Measurements from ENCODE around the gene UBXN1. TPM values are rescaled to one million over a fixed set of nuclear protein-coding genes. Genes with fewer than 3 reads are reported as not detected.
A peak's percentile ranks its signal among the peaks of the same experiment; 100 is the strongest.
"Not testable (repeated sequence)": the region's sequence is repeated elsewhere in the genome, so short reads cannot be mapped to it uniquely, and the experiment has no call there.

Gene UBXN1
- polyA plus RNA-seq, 3 donors = 151 to 204 (median 191) TPM

DNA sequence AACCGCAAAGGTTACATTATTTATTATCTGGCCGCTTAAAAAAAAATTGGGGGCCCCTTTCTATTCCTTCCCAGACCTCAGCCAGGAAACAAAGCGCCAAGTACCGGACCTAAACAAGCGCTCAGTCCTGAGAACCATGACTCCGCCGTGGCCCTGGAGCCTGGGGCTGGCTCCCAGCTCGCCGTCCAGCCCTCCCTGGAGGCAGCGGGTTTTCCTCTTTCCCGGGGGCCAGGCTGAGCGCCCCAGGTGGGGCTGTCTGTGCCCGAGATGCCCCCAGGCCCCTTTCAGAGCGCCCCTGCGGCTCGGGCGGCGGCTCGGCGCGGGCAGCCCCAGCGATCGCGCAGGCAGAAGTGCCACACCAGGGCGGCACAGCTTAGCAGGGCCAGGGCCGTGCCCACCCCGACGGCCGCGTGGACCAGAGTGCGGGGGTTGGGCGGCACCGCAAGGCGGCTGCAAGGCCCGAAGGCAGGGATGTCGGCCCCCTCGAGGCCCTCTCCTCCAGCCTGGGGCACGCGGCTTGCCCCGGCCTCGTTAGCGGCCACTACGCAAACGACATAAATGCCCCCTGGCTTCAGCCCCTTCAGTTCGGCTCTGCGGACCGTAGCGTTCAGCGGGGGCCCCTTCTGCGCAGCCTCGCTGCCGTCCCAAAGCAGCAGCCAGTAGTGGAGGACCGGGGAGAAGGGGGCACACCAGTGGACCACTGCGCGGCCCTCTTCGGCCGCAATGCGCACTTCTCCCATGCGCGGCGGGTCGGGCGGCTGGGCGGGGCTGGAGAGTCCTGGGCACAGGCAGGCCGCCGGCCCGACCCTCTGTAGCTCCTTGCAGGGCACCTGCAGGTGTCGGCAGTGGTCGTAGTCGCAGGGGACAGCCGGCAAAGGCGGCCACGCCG is 8.9 kb upstream of the UBXN1 start:
- no peak for DNase-seq

DNA sequence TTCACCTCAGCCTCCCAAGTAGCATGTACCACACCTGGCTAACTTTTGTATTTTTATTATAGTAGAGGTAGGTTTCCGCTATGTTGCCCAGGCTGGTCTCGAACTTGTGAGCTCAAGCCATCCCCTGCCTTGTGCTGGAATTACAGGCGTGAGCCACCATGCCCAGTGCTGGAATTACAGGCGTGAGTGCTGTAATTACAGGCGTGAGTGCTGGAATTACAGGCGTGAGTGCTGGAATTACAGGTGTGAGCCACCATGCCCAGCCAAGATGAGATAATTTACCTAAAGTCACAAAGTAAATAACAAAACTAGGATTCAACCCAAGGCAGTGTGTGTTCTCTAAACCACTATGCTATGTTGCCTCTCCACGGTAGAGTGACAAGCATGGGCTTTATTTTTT is 3.6 kb upstream of the UBXN1 start:
- DNase-seq = no peak

DNA sequence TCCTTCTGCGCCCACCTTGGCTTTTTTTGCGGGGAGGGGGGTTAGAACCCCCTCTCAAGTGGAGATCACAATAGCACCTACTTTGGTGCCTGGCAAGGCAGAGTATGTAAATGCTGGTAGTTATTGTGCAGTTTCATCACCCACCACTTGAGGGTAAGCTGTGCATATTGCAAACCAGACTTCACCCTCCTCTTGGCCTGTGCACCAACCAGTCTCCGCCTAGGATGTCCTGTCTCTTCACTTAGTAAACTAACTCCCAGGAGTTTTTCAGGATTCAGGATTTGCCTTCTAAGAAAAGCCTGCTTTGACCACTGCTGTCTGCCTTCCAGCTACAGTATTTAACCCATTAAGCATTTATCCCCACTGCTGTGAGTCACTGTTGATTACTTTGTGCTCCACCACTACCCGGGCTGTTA is 2.0 kb upstream of the UBXN1 start:
- peak; percentile 41 for DNase-seq

DNA sequence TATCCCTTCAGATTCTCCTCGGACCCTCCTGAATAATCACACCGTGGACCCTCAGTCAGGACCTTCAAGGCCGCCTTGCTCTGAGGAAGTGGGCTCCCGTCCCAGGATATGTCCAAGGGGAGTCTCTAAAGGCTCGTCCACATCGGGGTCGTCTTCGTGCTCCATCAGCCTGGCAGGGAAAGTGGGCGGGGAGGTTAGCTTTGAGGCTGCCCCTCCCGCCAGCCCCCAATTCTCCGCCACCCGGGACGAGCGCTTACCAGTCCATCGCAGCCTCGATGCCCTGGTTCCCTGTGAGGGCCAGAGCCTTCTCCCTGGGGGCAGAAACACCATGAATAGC is 472 bp downstream of the UBXN1 start:
- DNase-seq = no peak

DNA sequence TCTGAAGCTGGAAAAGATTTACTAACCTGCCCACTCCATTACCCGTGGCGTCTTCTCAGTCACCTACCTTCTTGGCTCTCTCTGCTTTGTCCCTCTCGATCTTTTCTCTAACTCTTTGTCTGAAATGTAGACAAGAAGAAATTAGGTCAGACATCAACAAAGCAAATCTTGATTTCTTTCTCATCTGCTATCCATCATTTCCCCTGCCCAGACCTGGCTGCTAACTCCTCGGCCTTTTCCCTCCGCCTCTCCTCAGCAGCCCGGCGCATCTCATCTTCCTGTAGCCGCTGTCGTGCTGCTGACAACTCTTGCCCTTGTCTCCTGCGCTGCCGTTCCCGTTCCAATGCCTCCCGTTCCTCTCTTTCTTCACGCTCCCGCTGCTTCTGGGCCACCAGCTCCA is 1.2 kb downstream of the UBXN1 start:
- no peak for DNase-seq

DNA sequence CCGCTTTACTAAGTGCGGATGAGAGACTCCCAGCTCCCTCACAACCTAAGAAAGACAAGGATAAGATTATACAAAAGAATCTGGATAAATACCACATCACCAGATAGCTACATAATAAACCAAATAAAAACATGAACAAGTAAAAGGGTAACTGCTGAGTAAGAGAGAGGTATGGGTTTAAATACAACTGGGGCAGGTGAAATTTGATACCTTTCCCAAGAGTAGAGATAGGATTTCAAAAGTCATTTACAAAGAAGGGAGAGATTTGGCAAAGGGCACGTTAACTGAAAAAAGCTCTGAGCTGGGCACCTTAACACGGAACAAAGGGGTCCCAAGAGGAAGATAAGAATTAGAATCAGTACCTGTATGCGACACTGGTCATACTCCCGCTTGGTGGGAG is 1.7 kb downstream of the UBXN1 start:
- DNase-seq = no peak

DNA sequence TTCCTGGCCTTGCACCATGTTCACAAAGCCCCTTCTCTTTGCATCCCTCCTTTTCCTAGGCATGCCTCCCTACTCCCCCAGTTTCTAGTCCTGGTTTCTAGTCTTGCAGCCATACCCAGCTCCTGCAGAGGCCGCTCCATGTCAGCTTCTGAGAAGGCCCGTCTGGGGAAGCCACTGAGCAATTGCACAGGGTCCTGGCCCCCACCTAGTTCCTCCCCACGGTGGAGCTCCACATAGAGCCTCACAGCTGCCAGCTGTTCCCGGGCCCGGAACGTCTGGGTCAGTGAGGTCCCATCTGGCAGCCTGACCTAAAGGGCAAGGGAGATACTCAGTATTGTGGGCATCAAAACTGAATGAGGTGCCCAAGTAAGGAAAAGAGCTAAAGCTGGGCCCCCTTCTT is 2.2 kb downstream of the UBXN1 start:
- DNase-seq = no peak

DNA sequence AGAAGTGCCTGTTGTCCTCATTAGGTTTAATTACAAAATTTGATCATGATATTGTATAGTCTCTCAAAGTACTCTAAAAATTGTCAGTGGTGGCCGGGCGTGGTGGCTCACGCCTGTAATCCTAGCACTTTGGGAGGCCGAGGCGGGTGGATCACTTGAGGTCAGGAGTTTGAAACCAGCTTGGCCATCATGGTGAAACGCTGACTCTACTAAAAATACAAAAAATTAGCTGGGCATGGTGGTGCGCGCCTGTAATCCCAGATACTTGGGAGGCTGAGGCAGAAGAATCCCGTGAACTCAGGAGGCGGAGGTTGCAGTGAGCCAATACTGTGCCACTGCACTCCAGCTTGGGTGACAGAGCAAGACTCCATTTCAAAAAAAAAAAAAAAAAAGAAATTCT is 3.5 kb downstream of the UBXN1 start:
- not testable (repeated sequence) for DNase-seq

DNA sequence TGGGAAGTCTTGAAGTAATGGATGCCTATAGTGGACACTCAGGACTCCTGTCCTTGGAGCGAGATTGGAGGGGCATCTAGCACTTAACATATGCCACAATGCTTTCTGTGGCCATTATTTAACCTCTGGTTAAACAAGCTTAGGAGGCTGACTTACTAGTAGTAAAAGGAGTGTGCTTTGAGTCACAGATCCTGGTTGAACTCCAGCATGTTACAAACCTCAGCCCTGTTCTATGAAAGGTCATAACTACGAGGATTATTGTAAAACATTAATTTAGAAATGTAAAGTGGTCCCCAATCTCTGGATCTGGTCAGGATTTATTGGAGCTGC is 5.7 kb downstream of the UBXN1 start:
- no peak for DNase-seq

DNA sequence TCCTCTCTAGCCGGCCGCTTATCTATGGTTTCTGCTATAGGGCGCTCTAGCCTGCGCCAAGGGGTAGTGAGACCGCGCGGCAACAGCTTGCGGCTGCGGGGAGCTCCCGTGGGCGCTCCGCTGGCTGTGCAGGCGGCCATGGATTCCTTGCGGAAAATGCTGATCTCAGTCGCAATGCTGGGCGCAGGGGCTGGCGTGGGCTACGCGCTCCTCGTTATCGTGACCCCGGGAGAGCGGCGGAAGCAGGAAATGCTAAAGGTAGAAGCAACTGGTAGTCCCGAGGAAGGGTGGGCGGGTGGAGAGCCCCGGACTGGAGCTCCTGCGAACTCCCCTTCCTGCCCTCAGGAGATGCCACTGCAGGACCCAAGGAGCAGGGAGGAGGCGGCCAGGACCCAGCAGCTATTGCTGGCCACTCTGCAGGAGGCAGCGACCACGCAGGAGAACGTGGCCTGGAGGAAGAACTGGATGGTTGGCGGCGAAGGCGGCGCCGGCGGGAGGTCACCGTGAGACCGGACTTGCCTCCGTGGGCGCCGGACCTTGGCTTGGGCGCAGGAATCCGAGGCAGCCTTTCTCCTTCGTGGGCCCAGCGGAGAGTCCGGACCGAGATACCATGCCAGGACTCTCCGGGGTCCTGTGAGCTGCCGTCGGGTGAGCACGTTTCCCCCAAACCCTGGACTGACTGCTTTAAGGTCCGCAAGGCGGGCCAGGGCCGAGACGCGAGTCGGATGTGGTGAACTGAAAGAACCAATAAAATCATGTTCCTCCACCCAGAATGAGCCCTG is 7.1 kb downstream of the UBXN1 start, which contains the start of the genes LBHD1 and UQCC3:
LBHD1 (minus strand) TSS at position 660 of the 782 bp plus-strand sequence. CDS start 2,236 bp downstream, outside the sequence.
UQCC3 (plus strand) TSS at position 66 of the 782 bp plus-strand sequence; CDS start at position 139, 73 bp downstream.
- DNase-seq = peak; percentile 86

DNA sequence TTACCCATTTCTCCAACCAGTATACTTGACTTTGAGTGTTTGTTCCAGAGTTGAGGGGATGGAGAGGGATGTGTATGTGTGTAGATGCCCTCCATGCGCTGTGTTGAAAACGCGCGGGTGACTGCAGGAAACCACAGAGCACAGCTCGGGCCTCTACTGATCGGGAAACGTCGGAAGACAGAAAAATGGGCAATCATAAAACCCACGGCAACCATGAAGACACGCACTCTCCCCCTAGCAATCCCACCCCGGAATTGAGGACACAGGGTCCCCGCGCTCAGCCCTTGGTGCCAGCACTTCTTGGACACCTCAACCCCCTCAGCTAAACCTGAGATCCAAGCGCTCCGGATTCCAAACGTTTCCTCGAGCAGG is 7.7 kb downstream of the UBXN1 start:
- peak; percentile 31 for DNase-seq

DNA sequence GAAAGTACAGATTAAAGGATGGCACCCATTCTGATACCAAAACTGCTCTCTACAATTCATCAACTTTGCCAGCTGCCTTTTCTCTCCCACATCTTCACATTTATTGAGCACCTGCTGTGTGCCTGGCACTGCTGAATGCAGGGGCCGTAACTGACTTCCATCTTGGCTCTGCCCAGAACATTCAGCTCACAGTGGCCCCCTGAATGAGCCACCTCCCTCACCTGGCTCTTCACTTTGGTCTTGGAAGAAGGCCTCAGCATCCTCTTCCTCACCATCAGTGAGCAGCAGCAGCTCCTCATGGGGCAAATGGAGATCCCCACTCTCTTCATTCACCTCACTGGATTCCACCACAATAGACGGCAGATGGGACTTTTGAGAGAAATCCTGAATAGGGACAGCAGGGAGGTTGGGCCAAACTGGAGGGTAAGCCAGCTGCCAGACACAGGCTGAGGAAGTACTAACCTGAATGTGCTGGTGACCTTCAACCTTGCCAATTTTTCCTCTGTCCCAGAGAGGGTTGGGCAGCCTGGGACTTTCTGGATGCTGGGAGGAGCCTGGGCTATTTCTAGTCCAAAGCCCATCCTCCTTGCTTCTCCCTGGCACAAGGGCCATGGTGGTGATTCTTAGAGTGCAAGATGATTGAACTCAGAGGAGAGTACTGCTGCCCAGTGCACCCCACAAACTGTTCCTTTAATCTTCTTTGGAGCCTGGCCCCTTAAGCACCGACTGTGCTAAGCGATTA is 9.3 kb downstream of the UBXN1 start:
- DNase-seq = no peak

DNA sequence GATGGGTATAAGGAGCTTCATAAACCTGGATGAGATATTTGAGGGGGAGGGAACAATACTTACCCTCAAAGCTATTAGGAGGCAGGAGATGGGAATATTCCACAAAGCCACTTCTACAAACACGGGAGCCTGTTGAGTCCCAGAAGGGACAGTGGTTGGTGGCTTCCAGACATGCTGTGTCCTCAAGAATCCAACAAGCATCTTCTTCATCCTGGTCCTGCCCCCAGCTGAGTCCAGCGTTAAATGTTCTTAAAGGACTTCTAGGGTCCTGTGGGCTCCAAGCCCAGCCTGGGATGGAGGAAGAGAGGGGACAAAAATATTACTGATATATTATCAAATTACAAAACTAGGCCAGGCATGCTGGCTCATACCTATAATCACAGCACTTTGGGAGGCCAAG is 11.4 kb downstream of the UBXN1 start:
- DNase-seq = no peak

DNA sequence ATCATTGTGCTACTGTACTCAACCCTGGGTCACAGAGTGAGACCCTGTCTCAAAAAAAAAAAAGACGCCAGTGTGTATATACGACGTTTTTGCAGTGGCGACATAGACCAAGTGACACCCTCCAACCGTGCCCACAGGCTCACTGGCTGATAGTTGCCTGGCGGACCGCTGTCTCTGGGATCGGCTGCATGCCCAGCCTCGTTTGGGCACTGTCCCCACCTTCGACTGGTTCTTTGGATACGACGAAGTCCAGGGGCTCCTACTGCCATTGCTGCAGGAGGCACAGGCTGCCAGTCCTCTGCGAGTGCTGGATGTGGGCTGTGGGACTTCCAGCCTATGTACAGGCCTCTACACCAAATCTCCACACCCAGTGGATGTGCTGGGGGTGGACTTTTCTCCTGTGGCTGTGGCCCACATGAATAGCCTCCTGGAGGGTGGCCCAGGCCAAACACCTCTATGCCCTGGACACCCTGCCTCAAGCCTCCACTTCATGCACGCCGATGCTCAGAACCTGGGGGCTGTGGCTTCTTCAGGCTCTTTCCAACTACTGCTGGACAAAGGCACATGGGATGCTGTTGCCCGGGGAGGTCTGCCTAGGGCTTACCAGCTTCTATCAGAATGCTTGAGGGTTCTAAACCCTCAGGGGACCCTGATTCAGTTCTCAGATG is 12.5 kb downstream of the UBXN1 start:
- no peak for DNase-seq

DNA sequence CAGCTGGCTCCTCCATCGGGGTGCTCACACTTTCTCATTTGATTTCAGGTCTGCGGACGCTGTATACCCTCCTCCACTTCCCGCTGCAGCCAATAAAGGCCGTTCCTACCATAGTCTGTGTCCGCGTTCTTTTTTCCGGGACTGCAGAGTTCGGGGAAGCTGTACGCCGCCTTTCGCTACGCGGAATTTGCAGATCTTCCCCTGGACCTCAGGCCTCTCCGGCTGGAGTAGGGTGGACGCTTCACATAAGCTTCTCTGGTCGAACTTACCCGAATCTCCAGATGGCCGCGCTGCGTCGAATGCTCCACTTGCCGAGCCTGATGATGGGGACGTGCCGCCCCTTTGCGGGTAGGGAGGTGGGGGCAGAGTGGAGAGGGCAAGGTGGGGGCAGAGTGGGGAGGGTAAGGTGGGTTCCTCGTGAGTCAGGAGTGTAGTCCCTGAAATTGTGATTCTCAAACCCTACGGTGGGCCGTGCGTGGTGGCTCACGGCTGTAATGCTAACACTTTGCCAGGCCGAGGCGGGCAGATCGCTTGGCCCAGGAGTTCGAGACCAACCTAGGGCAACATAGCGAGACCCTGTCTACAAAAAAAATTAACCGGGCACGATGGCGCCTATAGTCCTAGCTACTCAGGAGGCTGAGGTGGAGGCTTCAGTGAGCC is 13.1 kb downstream of the UBXN1 start:
- peak; percentile 70 for DNase-seq

DNA sequence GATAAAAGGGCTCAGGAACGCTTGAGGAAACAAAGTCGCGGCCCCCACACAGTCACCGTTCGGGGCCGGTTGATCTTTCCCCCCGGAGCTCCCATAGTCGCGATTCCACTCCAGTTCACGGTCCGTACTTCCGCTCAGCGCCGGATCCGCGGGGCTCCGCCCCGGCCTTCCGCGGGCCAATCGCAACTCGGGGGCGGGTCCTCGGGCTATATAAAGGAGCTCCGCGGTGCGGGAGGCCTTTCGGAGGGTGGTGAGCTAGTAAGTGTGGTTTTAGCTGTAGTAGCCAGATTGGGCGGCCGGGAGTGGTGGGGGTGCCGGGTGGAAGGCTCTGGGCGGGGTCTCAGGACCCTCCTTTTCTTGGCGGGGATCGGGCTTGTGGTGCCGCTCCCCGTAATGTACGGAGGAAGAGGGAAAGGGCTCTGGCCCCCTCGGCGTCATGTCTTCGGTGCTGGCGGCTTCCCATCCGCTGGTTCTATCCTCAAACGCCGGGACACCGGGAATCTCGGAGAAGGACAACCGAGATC is 13.7 kb downstream of the UBXN1 start, which contains the start of the genes C11orf98 and CSKMT:
C11orf98 (minus strand) TSS at position 136 of the 524 bp plus-strand sequence; CDS start at position 95, 41 bp downstream.
CSKMT (plus strand) TSS at position 238 of the 524 bp plus-strand sequence. CDS start 568 bp downstream, outside the sequence.
- DNase-seq = peak; percentile 96

DNA sequence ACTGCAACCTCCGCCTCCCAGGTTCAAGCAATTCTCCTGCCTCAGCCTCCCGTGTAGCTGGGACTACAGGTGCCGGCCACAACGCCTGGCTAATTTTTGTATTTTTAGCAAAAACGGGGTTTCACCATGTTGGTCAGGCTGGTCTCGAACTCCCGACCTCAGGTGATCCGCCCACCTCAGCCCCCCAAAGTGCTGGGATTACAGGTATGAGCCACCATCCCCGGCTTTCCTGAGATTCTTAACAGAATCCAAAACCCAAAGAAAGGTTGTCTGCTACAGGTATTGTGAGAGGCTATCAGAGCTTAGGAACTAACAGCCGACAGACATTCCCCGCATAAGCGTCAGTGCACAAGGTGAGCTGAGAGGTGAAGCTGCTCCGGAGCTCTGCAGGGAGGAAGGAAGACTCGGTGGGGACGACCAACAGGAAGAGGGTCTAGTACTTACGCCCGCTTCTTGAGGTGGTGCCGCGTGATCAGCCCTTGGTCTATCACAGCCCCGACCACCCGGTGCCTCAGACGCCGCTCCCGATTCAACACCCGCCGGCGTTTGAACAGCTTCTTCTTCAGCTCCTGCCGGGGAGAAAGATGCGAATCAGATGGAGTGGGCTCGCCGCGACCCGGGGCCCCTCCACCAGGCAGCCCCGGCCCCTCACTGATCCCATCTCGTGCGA is 14.3 kb downstream of the UBXN1 start:
- peak; percentile 73 for DNase-seq

DNA sequence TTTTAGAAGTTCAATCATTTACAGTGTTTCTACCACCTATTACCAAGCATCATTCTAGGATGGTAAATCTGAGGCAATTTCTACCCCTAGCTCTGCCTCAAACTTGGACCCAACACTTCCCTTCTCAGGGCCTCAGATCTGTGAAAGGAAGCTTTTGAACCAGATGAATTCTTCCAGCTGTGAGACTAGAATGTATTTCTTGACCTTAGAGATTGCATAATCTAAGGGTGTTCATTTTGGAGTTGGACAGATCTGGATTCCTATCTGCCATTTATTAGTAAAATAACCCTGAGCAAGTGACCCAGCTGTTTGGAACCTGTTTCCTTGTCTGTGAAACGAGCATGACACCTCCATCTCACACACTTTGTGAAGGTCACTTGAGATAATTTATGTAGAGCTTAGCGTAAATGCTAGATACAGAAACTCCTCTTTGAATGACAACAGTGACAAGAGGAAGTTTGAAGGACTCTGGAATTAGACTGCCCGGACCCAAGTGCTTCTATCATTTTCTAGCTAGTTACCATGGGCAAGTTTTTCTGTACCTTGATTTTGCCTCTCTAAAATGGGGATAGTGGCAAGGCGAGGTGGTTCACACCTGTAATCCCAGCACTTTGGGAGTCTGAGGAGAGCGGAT is 22.0 kb downstream of the UBXN1 start:
- DNase-seq = no peak

DNA sequence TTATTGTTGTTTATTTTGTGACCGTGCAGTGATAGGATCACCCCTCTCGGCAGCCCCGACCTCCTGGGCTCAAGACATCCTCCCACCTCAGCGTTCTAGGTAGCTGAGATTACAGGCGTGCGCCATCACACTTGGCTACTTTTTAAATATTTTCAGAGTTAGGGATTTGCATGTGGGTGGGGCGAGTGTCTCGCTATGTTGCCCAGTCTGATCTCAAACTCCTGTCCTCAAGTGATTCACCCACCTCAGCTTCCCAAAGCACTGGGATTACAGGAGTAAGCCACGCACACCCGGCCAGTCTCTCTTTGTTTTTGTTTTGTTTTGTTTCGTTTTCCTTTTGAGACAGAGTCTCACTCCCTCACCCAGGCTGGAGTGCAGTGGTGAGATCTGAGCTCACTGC is 24.6 kb downstream of the UBXN1 start:
- no peak for DNase-seq
